HG03439 (cell line): ENCODE data around the gene PLXNC1.
A peak's percentile ranks its signal among the peaks of the same experiment; 100 is the strongest.

Experiments used
- ATAC-seq: cut with Tn5 transposase; IDR thresholded peaks from one replicate; pipeline ENCODE4 v1.9.1; 2021; ENCODE audit warnings: mild to moderate bottlenecking, moderate library complexity; ENCODE audit not compliant: unreplicated experiment

PLXNC1 gene

GRCh38 chr12:94147991-94148738, at the start of gene PLXNC1:
Gene PLXNC1, plus strand, starts transcription at chr12:94148577. Its CDS starts 395 bp downstream, at chr12:94148972.
- ATAC-seq = peak; percentile 41

- ATAC-seq = no peak
Measured at GRCh38 chr12:94099191-94099590, 49.2 kb upstream of the PLXNC1 start.

DNA sequence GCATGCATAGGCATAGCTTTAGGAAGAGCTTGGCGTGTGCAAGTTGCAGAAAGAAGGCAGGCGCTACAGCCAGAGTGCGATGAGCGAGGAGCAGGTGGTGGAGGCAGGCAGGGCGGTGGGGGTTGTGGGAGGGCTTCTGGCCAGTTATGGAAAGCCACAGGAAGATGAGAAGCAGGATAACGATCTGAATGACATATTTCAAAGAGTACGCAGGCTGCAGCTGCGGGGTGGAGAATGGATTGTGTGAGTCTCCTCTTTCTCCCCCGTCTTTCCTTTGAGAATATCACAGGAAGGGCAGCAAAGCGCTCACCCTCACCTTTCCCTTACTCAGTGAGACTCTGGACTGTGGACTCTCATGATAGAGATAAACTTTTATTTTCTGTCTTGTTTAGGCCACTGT, 48.7 kb upstream of the PLXNC1 start:
- ATAC-seq = no peak

GRCh38 chr12:94100211-94100627, 48.2 kb upstream of the PLXNC1 start:
- no peak for ATAC-seq

DNA sequence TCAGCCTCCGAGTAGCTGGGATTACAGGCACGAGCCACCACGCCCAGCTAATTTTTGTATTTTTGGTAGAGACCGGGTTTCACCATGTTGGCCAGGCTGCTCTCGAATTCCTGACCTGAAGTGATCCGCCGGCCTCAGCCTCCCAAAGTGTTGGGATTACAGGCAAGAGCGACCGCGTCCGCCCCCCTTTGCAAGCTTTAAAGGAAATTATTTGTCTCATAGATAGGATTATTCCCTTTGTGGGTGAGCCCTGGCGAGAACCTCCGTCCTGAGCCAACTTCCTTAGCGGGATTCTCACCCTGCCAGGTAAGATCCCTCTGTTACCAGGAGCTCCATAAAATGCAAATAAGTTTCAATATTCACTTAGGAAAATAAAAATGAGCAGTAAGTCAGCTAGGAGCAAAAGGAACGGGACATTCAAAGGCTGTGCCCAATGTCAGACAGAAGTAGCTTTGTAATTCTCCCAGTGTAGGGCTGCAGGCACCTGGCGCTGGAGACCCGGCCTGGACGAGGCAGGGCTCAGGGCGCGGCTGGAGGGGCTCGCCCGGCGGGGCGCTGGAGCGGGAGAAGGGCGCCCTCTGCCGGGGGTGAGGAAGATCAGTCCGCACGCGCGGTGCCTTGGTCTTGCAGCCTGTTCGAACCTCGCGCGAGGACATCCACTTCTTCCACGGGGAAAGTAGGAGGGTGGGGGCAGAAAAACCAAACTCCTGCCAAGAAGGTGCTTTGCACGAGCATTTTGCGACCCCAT, 47.2 kb upstream of the PLXNC1 start:
- peak; percentile 62 for ATAC-seq

- ATAC-seq = peak; percentile 83
Measured at GRCh38 chr12:94101738-94102660, 46.4 kb upstream of the PLXNC1 start.

DNA sequence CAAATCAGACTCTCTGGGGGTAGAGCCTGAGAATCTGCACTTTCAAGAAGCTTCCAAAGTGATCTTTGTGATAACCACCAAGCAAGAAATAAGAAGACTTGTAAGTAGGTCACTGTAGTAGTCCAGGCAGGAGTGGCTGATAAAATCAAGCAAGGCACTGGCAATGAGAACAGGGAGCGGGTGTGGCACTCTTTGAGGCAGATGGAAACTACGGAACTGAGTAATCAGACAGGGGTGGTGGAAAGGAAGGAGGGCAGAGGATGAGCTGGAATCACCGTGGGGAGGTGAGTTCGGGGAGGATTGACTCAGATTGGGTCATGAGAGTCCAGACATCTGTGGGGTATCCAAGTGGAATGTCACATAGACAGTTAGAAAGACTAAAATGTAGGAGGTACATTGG, 44.4 kb upstream of the PLXNC1 start:
- no peak for ATAC-seq

DNA sequence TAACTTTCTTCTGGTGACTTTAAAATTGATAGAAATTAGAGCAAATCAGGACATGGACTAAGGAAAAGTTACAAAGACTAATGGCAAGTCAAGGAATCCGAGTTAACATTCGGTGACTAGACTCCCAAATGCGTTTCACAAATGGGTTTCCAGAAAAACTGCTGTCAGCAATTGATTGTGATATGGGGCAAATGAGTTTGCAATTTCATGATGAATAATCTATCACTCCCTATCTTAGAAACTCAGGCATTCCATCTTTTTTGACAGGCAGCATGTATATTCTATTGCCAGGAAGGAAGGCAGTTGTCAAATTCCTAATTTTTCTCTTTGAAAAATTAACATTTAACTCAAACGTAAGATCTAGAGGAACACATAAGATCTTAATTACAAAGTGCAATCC, 40.5 kb upstream of the PLXNC1 start:
- no peak for ATAC-seq

GRCh38 chr12:94109160-94109559, 39.2 kb upstream of the PLXNC1 start:
- no peak for ATAC-seq

GRCh38 chr12:94110258-94110657, 38.1 kb upstream of the PLXNC1 start:
- ATAC-seq = no peak

GRCh38 chr12:94111302-94111701, 37.1 kb upstream of the PLXNC1 start:
- no peak for ATAC-seq

DNA sequence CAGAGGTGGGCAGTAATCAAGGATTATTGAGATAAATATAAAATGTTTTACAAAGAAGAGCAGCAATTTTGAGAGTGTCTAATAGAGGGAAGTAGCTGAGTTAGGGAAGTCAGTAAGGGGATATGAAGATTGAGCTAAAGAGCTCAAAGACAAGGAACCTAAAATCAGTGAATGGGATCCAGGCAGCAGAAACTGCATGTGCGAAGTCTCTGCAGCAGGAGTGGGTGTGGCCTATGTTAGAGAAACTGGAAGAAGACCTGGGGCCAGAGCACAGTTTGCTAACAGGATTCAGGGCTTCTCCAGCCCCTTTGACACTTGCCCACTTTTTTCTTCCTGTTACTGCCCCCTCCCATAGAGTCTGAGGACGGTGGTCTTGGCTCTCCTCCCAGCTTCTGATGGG, 36.3 kb upstream of the PLXNC1 start:
- ATAC-seq = no peak

GRCh38 chr12:94114166-94114565, 34.2 kb upstream of the PLXNC1 start:
- ATAC-seq = no peak

DNA sequence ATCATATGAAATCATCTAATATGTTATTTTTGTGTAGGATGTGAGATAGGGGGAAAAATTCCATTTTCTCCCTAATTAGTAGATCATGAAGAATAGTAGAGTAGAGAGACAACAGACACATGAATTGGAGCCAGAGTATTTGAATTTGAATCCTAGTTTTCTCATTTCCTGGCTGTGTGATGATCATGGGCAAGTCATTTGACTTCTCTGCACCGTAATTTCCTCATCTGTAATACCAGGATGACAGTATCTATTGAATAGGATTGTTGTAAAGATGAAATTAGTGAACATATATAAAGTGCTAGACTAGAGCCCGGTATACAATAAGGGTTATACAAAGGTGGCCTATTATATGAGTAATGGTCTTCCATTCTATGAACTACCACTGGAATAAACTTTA, 32.2 kb upstream of the PLXNC1 start:
- no peak for ATAC-seq

DNA sequence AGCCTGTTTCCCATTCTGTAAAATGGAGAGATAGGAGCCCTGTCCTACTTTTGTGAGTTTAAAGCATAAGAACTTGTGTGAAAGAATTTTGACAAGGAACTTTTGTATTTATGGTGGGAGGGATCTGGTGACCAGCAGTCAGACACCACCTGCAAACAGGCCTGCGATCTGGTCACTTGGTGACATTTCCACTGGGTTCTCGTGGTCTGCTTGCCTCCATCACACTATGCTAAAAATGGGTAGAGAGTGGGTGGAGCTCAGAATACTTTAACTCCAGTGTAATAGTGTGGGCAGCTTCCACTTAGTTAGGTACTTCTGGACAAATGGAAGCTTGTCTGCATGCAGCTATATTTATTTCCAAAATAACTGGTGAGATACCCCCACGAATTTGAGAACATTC, 26.5 kb upstream of the PLXNC1 start:
- no peak for ATAC-seq

GRCh38 chr12:94122591-94122990, 25.8 kb upstream of the PLXNC1 start:
- ATAC-seq = no peak

DNA sequence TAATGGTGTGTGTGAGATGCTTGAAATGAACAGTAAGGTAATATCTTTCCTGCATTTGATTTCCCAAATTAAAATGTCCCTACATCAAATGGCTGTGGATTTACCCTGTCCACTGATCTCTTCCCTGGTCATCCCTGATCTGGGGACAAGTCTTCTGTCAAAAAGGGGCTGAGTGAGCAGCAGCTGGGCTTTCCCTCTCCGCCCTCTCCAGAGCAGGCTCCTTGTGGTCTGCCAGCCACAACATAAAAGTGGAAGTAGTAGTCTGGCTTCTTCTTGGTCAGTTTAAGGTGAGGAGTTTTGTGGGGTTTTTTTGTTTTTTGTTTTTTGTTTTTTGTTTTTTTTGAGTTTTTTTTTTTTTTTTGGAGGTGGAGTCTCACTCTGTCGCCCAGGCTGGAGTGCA, 25.2 kb upstream of the PLXNC1 start:
- ATAC-seq = no peak

DNA sequence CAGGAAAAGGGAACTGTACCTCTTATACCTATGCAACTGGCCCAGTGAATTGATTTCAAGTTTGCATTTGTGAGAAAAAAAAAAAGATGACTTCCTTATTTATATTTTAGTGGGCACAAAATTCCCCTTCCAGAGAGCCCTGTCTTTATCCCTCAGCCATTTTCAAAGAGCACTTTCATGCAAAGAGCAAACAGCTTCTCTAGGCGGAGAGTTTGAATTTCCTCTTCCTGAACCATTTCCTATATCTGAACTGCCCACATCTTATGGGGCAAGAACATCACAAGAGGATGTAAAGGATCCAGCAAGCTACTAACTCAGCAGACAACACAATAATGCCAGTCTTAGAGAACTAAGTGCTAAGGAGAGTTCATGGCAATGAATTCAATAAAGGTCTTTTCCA, 22.3 kb upstream of the PLXNC1 start:
- no peak for ATAC-seq

GRCh38 chr12:94127239-94128131, 20.9 kb upstream of the PLXNC1 start:
- no peak for ATAC-seq

DNA sequence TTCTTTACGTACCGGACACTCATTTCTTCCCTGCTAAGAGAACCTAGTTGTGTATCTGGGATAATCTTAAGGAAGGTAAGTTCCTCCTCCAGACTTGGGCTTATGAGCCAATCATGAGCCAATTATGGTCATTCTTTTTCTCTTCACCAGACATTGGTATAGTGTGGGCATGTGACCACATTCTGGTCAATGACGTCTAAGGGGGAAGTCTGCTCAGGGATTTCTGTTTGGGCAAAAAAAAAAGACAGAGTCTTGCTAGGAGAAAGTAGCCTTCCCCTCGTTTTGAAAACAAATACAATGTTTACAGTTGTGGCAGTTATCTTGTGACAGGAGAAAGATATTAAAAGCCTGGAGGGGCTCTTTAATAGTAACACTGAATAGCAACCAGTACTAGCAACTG, 20.1 kb upstream of the PLXNC1 start:
- ATAC-seq = no peak
